NCI-H69 (cell line): Measurements from ENCODE around the gene RPTOR.

Source experiments
- DNase-seq: peaks from one replicate; lab custom pipeline; 2025; lab: John Stamatoyannopoulos, UW

Gene RPTOR

DNA sequence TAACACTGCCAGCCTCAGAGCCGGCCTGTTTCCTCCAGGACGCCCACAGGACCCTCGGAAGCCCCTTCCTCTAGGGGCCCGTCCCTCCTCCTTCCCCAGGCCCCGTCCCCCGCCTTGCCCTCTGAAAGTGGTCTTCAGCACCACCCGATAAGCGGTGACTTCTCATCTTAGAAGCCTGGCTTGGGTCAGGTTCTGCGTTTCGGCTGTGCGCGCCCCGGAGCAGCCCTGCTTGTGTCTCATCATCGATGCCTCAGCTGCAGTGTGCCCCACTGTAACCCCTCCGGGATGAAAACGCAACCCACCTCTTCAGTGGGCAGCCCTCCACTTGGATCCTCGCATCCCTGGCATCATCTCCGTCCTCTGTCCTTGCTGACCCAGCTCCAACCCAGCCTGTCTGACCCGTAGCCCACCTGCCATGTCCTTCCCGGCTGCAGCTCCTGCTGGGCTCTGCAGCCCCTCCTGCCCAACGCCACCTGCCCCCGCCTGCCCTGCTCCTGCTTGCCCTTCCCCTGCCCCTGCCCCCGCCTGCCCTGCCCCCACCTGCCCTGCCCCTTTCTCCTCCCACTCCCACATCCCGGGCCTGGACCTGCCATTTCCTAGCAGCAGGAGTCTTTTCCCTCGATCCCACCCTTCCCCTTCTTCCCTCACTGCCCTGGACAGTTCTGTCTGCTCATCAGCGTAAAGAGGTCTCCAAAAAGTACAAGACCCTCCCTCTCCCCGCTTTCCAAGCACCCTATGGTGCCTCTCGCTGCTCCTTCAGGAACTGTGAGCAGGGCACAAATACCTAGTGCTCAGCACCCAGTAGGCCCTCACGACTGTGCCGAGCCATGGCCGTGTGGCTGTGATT lies 334.5 kb downstream of the RPTOR start:
- DNase-seq: no peak

DNA sequence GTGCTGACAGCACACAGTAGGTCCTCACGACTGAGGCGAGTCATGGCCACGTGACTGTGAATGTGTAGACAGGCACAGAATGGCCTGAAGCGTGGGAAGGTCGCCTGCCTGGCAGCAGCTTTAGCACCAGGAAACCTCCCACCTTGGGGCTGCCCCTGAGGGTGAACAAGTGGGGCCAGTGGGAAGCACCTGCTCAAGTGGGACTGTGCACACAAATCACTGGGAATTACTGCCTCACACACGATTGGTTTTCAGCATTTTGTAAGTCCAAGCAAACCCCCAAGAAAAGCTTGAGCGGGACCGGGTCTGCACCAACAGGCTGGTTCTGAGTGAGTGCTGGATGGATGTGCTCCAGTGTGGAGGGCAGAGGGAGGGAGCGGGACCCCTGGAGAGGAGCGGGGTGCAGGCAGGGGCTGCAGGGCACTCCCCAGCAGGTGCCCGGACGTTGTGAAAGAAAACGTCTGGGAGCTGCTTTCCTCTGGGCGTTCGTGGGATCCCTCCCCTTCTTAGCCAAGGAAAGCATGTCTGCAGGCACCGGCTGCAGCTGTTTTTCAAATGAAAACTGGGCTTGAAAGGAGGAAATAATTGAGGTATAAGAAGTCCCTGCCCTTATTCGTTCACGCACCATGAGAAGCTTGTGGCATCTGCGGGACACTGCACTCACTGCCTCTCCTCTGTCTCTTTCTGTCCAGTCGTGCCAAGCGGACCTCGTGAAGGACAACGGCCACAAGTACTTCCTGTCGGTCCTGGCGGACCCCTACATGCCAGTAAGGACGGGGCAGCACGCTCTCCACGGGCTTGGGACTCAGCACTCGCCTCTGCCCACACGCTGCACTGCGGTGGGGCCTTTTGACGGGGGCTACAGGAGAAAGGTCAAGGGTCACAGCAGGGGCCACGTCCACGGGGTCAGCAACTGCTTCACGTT lies 335.3 kb downstream of the RPTOR start:
- no peak for DNase-seq

DNA sequence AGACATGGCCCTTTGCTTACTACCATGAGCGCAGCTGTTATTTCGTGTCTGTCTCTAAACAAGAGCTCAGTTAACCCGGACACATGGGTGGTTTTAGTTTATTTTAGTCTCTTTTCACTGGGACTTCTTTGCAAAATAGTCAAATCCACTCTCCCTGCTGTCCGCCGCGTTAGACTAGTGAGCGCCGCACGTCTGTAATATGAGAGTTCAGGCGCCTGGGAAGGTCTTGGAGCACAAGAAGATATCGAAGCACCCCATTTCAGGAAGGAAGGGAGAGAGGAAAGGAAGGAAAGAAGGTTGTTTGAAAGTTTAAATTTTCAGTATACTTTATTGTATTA lies 336.0 kb downstream of the RPTOR start:
- no peak for DNase-seq

DNA sequence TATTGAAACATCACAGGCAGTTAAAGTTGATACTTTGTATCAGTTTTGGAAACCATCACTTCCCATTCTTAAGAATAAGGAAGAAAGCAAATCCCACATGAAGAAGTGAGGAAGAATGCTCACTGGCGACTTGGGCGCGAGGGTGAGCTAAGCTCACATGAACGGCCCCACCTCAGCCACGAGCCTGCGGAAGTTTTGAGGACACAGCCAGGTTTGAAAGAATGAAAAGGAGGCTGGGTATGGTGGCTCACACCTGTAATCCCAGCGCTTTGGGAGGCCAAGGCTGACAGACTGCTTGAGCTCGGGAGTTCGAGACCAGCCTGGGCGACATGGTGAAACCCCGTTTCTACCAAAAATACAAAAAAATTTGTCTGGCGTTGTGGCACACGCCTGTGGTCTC lies 336.7 kb downstream of the RPTOR start:
- DNase-seq: no peak

DNA sequence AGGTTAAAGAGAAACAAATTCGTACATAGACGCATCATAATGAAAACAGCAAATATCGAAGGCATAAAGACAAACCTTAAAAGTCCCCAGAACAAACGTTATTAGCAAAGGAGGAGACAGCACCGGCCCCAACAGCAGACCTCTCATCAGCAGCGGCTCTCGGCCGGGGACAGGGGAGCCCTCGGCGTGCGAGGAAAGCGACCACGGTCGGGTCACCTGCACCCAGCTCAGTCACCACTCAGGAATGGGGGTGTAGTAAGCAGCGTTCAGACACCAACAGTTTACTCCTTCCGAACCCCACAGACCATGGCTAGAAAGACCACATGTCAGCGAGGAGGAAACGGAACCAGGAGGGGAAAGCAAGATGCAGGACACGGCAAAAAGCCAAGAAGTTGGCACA lies 337.7 kb downstream of the RPTOR start:
- DNase-seq: no peak

DNA sequence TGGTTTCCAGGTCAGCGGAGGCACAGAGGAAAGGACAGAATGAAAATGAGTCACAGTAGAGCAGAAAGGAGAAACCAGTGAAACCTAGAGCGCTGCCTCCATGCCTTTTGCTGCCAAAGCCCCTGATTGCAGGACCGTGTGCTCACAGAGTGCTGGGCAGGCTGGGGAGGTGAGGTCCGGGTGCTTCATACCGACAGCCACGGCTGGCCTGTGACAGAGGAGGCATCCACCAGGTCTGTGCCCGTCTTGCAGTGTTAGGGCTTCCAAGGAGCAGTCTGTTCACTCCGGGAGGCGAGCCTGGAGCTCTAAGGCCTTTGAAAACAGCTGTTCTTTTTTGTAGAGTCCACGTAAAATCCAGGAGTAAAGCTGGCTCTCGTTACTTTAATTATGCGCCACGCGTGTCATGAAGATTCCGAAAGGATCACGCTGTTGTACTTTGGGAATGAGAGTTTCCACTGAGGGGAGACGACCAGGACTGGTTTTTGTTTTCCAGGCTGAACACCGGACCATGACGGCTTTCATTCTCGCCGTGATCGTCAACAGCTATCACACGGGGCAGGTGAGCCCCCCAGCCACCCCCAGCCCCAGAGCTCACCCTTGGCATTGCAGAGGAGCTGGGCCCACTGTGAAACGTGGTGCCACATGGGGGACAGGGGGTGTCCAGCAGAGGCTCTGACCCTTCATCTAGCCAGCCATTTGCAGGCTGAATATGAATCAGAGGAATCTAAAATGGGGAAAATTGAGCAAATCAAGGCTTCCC lies 338.5 kb downstream of the RPTOR start:
- no peak for DNase-seq

DNA sequence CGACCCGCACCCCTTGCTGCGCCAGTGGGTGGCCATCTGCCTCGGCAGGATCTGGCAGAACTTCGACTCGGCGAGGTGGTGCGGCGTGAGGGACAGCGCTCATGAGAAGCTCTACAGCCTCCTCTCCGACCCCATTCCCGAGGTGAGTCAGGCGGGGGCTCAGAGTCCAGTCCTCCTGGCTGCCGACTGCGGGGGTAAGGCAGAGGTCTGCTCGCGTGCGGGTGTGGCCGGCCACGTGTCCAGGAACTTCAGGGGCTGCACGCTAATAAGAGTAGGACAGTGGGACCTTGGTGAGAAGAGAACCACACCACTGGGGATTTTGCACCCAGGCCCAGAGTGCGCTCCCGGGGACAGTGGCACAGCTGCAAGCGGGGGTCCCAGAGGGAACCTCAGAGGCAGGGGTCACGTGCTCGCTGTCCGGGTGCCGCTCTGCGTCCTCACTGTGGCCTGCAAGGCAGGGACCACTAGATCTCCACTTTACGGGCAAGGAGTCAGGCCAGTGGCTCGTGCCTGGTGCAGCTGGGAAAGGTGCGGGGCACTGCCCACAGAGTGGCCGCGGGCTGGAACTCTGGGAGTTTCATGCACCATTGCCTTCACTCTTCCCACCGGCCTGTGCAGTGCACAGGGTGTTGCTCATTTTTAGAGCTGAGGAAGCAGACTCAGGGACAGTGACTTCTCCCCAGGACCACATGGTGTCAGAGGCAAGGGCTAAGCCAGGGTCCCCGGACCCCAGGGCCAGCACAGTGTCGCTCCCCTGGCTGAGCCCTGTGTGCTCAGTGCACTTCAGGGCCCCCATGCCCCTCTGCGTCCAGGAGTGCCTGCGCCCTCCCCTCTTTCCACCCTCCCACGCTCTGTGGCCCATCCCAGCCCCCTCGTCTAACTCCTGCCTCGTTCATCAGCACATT lies 339.4 kb downstream of the RPTOR start:
- no peak for DNase-seq

DNA sequence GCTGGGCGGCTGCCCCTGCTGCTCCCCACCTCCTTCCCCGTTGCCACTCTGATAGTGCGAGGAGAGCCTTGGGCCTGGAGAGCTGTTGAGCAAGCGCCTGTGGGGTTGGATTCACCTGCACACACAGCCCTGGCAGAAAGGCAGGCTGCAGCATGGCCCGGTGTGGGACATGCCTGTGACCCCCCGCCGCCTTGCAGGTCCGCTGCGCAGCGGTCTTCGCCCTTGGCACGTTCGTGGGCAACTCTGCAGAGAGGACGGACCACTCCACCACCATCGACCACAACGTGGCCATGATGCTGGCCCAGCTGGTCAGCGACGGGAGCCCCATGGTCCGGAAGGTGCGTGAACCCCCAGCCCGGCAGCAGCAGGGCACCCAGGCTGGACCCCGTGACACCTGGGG lies 340.2 kb downstream of the RPTOR start:
- no peak for DNase-seq

DNA sequence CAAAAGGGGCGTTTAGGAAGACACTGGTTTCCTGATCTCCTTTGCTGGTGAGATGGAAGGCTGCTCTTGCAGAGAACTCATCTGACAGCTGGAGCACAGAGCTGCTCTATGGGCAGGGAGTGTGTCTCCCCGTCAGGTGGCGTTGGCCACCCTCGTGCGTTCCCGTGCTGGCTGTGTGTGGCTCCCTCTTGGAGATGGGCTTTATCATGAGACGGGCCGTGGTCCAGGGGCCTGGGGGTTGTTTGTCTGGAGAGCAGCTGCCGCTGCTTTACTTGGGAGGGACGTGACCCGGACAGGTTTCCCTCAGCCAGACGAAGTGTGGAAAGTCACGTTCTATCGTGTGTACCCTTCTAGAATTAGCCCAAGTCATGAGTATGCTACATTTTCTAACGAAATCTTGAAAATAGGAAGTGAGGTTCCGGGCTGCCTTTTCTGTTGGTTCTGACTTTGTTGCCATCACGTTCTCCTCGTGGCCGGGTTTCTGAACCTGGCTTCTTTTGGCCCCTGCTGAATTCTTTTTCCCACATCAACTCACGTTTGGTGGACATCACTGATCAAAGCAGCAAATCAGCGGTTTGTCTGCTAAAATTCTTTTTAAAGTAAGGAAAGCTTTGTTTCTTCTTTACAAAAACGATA lies 341.4 kb downstream of the RPTOR start:
- no peak for DNase-seq

DNA sequence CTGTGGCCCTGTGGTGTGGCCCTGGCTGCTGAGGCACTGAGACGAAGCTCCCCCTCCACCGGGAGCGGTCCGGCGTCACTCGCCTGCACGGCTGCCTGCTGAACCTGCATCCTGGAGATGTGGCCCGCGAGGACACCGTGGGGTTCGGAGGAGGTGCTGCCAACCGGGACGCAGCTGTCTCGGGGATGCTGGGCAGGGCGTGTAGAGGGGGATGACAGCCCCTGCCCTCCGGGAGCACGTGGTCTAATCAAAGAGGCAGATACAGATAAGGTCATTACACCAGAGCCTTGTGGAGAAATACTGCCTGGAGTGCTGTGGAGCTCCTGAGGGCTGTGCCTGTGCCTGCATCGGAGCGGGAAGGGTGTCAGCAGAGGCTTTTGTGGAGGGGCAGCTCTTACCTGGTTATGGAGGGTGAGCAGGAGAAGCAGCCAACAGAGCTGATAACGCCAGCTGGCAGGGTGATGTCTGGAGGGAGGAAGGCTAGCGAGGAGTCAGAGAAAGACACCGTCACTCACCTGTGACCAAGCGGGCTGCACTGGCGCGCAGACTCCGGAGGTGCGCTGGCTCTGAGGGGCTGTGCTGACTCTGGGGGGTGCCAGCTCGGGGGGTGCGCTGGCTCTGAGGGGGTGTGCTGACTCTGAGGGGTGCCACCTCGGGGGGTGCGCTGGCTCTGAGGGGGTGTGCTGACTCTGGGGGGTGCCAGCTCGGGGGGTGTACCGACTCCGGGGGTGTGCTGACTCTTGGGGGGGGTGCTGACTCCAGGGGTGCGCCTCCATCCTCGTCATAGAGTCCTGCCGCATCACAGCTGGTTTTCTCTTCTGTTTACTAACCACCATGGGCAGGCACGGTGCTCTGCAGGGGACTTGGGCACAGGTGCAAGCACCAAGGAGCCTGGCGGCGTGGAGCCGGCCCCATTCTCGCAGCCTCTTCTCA lies 342.3 kb downstream of the RPTOR start:
- DNase-seq: peak; percentile 75

DNA sequence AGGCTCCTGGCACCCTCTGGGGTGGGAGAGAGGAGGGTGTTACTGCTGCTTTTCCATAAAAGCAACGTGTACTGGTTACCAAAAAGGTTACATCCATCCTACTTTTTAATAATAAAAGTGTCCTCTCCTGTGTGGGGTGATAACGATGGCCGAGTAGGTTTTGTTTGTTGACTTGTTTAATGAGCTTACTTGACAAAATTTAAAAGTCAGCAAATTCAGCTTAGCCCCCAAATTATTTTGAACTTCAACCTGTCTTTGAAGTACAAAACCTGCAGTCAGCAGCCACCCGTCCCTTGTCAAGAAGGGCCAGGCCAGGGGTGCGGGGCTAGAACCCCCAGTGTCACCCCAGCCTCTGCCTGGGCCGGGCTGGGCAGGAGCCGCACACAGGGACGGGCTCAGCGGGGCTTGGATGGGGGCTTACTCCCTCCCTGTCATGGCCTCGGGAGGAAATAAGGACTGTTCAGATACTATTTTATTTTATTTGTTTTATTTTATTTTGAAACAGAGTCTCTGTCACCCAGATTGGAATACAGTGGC lies 343.1 kb downstream of the RPTOR start:
- no peak for DNase-seq

DNA sequence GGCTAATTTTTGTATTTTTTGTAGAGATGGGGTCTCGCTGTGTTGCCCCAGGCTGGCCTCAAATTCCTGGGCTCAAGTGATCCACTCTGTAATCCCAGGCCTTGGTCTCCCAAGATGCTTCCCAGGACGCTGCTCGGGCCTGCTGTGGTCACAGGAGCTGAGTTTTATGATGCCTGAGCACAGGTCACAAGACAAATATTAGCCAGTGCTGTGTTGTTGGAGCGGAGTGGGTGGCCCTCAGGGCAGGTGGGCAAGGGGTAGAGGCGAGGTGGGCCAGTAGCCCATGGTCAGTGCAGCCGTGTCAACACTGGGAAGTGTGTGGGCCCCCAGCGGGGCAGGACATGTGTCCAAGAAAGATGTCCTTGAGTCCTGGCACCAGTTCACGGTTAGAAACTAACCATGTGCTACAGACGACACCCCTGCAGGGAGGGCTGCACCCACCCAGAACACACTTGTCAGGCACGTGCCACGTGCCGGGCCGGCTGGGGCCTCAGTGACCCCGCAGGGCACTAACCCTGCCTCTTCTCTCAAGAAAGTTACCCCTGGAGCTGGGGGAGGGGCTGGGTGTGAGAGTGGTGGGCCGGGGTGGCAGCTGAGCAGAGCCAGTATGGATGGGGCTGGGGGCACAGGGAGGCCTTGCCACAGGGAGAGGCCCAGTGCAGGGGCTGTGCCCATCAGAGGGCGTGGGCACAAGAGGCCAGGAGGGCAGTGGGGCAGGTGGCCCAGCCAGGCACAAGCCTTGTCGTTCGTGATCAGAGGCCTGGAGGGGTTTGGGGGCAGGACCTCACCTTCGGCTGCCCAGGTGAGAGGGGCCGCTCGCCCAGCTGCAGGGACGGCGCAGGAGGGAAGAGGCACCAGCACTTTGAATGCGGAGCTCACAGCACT lies 343.9 kb downstream of the RPTOR start:
- DNase-seq: no peak

DNA sequence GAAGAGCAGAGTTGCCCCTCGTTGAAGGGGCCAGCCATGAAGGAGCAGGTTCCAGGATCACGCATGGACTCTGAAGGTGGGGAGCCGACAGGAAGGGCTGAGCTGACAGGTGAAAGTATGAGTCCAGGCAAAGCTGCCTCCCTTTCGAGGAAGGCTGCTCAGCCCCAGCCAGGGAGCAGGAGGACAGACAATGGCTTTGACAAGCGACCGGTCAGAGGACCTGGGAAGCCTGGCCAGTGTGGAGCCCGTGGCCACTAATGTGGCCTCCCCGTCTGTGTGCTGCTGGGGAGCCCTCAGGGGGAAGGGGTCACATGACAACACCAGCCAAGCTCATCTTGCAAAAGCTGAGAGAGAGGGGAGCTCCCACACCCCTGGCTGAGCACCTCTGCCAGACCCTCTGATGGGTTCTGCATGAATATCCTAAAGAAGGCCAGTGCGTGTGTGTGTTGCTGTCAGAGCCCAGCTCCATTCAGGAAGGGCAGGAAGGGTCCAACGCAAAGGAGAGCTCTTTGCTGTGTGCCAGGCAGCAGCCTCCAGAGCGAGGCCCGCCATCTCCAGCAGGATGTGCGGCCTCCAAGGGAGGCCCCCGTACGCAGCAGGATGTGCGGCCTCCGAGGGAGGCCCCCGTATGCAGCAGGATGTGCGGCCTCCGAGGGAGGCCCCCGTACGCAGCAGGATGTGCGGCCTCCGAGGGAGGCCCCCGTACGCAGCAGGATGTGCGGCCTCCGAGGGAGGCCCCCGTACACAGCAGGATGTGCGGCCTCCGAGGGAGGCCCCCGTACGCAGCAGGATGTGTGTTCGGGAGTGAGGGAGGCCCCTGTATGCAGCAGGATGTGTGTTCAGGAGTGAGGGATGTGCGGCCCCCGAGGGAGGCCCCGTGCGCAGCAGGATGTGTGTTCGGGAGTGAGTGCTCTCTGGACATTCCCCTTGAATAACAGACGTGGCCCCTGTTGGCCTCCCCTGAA lies 344.9 kb downstream of the RPTOR start:
- DNase-seq: no peak

DNA sequence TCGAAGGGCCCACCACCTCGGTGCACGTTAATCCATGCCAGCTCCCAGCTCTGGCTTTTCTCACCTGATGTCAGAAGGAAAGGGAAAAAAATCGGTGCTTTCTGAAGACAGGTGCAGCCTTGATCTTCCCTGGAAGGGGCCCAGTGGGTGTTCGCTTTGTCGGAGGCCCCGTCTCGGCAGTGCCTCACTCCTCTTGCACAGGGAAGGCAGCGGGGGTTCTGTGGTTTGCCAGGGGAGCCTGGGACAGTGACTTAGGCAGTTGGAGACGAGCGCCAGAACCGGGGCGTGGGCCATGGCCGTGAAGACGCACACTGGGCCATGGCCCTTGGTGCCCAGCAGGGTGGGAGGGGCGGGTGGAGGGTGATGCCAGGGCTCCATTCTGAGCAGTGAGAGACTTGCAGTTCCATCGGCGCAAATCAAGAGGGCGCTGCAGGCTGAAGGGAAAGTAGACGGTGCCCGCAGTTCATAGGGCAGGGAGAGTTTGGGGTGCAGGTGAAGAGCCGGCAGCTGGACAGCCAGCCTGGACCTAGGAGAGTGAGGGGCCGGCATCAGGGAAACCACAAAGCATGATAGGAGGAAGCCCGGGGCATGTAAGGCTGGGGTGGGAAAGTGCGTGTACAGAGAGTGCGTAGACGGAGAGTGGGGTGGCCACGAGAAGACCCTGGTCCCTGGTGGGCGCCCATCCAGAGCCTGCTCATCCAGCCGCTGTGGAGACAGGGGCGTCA lies 345.7 kb downstream of the RPTOR start:
- DNase-seq: no peak

DNA sequence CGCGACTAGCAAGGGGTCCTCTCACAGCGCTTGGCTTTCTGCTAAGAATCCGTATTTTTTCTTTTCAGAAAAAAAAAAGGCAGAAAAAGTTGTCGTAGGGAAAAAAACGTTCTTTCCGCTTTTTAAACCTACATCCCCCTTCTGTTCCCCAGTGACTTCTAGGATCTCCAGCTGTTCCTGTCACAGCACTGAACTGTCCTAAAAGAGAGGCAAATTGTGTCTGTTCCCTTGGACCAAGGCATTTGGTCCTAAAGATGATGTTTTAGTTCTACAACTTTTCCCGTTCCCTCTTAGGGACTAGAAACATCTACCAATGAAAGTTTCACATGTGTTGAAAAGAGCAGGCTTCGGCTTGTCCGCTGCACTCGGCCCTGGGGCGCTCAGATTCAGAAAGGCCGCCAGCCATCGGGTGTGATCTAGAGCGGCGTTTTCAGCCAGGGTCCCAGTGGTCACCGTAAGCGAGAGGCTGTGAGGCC lies 346.3 kb downstream of the RPTOR start:
- no peak for DNase-seq

DNA sequence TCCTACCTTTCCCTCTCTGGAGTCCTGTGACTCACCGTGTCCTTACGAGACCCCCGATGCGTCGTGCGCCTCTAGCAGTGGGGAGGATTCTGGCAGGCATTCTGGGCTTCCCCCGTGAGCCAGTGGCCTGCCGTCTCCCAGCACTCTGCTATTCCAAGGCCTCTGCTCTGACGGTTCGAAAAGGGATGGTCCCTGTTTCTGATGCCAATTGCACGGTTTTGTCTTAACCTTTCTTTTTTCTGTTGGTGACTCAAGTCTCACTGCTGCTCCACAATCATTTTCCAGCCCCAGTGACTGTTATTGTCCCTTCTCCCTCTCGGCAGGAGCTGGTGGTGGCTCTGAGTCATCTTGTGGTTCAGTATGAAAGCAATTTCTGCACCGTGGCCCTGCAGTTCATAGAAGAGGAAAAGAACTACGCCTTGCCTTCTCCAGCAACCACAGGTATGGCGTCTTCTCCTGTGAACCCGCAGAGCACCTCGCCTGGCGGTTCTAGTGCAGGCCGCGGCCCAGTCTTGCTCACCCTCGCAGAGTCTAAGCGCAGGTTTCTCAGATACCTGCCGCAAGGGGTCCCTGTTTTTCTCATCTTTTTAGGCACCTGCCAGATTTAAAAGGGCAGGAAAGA lies 346.9 kb downstream of the RPTOR start:
- DNase-seq: peak; percentile 48
